ENCODE data around the gene AIPL1.

AIPL1 gene

GRCh38 chr17:6465206-6466003 lies 30.5 kb upstream of the AIPL1 start:
- TF ChIP-seq, protein P1, sequence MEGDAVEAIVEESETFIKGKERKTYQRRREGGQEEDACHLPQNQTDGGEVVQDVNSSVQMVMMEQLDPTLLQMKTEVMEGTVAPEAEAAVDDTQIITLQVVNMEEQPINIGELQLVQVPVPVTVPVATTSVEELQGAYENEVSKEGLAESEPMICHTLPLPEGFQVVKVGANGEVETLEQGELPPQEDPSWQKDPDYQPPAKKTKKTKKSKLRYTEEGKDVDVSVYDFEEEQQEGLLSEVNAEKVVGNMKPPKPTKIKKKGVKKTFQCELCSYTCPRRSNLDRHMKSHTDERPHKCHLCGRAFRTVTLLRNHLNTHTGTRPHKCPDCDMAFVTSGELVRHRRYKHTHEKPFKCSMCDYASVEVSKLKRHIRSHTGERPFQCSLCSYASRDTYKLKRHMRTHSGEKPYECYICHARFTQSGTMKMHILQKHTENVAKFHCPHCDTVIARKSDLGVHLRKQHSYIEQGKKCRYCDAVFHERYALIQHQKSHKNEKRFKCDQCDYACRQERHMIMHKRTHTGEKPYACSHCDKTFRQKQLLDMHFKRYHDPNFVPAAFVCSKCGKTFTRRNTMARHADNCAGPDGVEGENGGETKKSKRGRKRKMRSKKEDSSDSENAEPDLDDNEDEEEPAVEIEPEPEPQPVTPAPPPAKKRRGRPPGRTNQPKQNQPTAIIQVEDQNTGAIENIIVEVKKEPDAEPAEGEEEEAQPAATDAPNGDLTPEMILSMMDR (IDR thresholded peaks at IDR 0.05): no peak
- no peak for TF ChIP-seq ZFX (IDR thresholded peaks at IDR 0.05; ENCODE audit: borderline replicate concordance)
- no peak overlapping the region for H3K27ac ChIP-seq

- H3K27ac ChIP-seq: no peak overlapping the region
- TF ChIP-seq ZFX (IDR thresholded peaks at IDR 0.05; ENCODE audit: borderline replicate concordance): no peak
- TF ChIP-seq, protein P1 (IDR thresholded peaks at IDR 0.05): no peak
Measured at GRCh38 chr17:6464446-6465041, 29.6 kb upstream of the AIPL1 start.

- H3K27ac ChIP-seq: no peak overlapping the region
- TF ChIP-seq, protein P1 (IDR thresholded peaks at IDR 0.05): no peak
- TF ChIP-seq ZFX (IDR thresholded peaks at IDR 0.05; ENCODE audit: borderline replicate concordance): no peak
Measured at GRCh38 chr17:6463616-6464445, 28.9 kb upstream of the AIPL1 start.

- TF ChIP-seq, protein P1 (IDR thresholded peaks at IDR 0.05): no peak
- TF ChIP-seq ZFX (IDR thresholded peaks at IDR 0.05; ENCODE audit: borderline replicate concordance): no peak
- no peak overlapping the region for H3K27ac ChIP-seq
Measured at GRCh38 chr17:6462692-6463091, 27.8 kb upstream of the AIPL1 start.

- no peak for TF ChIP-seq ZFX (IDR thresholded peaks at IDR 0.05; ENCODE audit: borderline replicate concordance)
- TF ChIP-seq, protein P1 (IDR thresholded peaks at IDR 0.05): no peak
- H3K27ac ChIP-seq: no peak overlapping the region
Measured at GRCh38 chr17:6461792-6462524, 27.0 kb upstream of the AIPL1 start.

DNA sequence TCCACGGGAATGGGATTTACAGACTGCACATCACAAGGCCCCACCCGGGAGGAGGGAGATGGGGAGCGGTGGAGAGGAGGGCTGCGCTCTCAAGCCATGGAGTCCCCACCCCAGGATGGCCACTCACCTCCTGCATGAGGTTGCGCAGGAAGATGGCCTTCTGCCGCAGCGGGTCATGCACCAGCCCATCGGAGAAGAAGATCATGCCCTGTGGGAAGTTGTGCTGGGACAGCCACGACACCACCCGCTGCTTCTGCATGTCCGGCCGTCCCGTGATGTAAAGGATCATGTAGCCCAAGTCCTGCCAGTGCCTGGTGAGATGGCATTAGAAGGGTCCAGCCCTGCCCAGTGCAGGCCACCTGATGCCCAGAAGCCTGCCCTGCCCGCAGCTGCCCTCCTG lies 26.3 kb upstream of the AIPL1 start:
- TF ChIP-seq ZFX (IDR thresholded peaks at IDR 0.05; ENCODE audit: borderline replicate concordance): no peak
- TF ChIP-seq, protein P1 (IDR thresholded peaks at IDR 0.05): no peak
- H3K27ac ChIP-seq: no peak overlapping the region

Data from 22Rv1 (cell line).